Adipocyte (in vitro differentiated cells): Measurements from ENCODE around the gene BLMH.

Experiments
- DNase-seq: peaks from one replicate; pipeline ENCODE4 v3.0.0-alpha.2; 2015; ENCODE audit warnings: low read depth
- H3K27me3 ChIP-seq: replicated peaks from 2 replicates; pipeline ENCODE4 v1.7.0; 2013; ENCODE audit warnings: mild to moderate bottlenecking, low read length, moderate library complexity; ENCODE audit not compliant: control insufficient read depth, insufficient read depth
- H3K36me3 ChIP-seq: 2 replicates; pipeline ENCODE4 v1.7.0; 2013; ENCODE audit warnings: low read length, mild to moderate bottlenecking, moderate library complexity; ENCODE audit not compliant: control insufficient read depth, insufficient read depth, severe bottlenecking
- H3K4me1 ChIP-seq: 2 replicates; pipeline ENCODE4 v1.7.0; 2013; ENCODE audit warnings: mild to moderate bottlenecking, low read length, moderate library complexity; ENCODE audit not compliant: control insufficient read depth, insufficient read depth
- H3K4me3 ChIP-seq: 2 replicates; pipeline ENCODE4 v1.7.0; 2013; ENCODE audit warnings: mild to moderate bottlenecking, low read length, moderate library complexity
- H3K9ac ChIP-seq: 2 replicates; pipeline ENCODE4 v1.7.0; 2013; ENCODE audit warnings: mild to moderate bottlenecking, low read length, moderate library complexity
- H3K9me3 ChIP-seq: 2 replicates; pipeline ENCODE4 v1.7.0; 2013; ENCODE audit warnings: mild to moderate bottlenecking, low read length, moderate library complexity; ENCODE audit not compliant: control insufficient read depth

BLMH gene

DNA sequence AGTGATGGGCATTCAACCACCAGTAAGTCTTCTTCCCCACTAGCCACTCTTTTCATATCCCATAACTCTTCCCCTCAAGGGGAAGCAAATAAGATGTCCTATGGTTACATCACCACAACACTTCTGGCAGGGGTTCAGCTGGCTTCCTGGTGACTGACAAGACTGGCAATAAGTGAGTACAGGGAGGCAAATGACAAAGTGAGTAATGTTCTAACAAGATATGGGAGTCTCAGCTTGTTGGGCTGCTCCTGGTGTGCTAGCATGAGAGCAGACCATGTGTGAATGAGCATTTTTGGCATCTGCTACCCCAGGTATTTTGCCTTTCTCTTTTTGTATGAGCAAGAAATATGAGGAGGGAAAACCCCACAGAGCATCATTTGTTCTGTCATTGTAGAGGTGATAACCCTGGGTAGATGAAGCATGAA, 32.2 kb upstream of the BLMH start:
- H3K9ac ChIP-seq: no peak overlapping the region
- no peaks in the 10 kb centered on the region for H3K27me3 ChIP-seq
- H3K4me3 ChIP-seq: no peak overlapping the region
- H3K4me1 ChIP-seq: no peaks in the 10 kb centered on the region
- DNase-seq: peak; percentile 22
- no peaks in the 10 kb centered on the region for H3K9me3 ChIP-seq
- no peaks in the 10 kb centered on the region for H3K36me3 ChIP-seq

DNA sequence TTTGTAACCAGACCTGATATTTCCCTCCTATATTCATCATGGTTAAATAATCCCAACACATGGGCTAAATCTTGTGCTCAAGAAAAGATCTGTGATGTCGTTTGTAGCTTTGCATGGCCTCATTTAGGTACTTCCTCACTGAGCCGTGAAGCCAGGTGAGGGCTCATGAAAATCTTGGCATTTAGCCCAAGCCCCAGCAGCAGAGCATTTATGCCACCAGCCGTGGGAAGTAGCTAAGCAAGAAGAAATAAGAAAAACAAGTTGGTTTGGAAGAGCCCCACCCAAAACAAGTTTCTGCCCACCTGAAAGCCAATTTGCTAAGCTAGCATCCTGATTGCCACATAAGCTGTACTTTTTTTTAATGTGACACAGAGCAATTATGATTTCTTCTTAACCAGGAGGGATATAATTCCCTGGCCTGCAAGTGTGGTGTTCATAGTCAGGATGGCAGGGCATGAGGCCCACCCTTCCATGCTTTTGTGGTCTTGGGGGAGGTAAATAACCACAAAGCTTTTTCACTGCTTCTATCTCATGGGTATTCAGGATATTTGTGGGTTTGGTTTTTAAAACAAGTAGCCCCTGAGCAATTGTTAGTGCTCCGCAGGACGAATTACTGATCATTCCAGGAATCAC, 31.6 kb upstream of the BLMH start:
- no peaks in the 10 kb centered on the region for H3K27me3 ChIP-seq
- no peak overlapping the region for H3K4me3 ChIP-seq
- no peaks in the 10 kb centered on the region for H3K9me3 ChIP-seq
- DNase-seq: no peak
- H3K4me1 ChIP-seq: no peaks in the 10 kb centered on the region
- H3K9ac ChIP-seq: no peak overlapping the region
- no peaks in the 10 kb centered on the region for H3K36me3 ChIP-seq

DNA sequence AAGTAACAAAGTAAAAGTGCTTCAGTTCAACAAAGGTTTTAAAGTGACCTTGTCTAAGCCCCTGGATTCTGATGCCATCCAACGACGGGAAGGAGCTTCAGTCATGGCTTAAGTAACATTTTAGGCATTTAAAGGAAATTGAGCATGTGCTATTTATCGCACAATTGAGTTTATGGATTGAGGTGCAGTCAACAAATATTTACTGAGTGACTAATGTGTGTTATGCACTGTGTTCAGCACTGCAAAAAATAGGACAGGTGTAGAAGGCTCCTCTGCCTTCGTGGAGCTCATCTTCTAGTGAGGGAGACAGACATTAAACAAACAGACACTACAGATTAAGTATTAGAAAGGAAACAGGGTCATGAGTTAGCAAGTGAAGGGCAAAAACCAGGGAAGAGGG, 29.6 kb upstream of the BLMH start:
- no peak overlapping the region for H3K4me3 ChIP-seq
- no peaks in the 10 kb centered on the region for H3K4me1 ChIP-seq
- H3K9me3 ChIP-seq: no peaks in the 10 kb centered on the region
- no peak overlapping the region for H3K9ac ChIP-seq
- H3K27me3 ChIP-seq: no peaks in the 10 kb centered on the region
- no peak for DNase-seq
- no peaks in the 10 kb centered on the region for H3K36me3 ChIP-seq

DNA sequence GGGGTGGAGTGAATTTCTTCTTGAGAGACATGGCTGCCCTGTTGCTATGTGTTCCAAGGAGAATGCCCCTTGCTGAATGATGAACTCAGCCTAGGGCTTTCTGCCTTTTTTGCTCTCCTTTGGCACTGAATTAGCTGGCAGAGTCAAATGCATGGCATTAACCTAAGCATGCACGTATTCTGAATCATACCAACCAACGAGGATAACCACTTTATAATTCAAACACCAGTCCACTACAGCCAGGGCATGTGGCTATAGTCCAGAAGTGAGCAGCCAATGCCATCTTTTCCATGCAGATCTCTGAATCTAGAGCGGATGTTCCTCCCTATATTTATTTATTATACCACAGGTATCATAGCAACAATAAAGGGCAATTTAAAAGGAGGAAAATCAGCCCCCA, 26.4 kb upstream of the BLMH start:
- H3K4me3 ChIP-seq: no peak overlapping the region
- no peaks in the 10 kb centered on the region for H3K4me1 ChIP-seq
- H3K9ac ChIP-seq: no peak overlapping the region
- H3K27me3 ChIP-seq: no peaks in the 10 kb centered on the region
- no peaks in the 10 kb centered on the region for H3K36me3 ChIP-seq
- H3K9me3 ChIP-seq: no peaks in the 10 kb centered on the region
- DNase-seq: no peak

DNA sequence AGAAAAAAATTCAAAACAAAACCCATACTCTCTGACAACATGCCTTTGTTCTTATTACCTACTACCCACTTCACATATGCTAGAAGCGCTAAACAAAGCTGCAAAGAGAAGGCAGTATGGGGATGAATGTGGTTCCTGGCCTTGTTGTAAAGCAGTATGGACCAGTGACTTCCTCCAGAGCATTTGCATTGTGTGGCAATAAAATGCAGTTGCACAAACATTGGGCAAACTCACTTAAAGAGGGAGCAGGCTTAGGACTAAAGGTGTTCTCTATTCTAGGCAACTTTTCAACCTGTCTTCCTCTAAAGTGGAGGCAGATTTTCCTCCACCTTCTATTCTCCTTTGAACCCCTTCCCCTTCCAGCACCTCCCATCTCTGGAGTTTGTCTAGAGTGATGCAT, 25.0 kb upstream of the BLMH start:
- DNase-seq: no peak
- peaks cover 6% of the 10 kb centered on the region for H3K4me1 ChIP-seq
- H3K9ac ChIP-seq: no peak overlapping the region
- no peaks in the 10 kb centered on the region for H3K36me3 ChIP-seq
- no peaks in the 10 kb centered on the region for H3K27me3 ChIP-seq
- no peaks in the 10 kb centered on the region for H3K9me3 ChIP-seq
- H3K4me3 ChIP-seq: no peak overlapping the region

GRCh38 chr17:30315106-30315505, 23.4 kb upstream of the BLMH start:
- no peaks in the 10 kb centered on the region for H3K27me3 ChIP-seq
- H3K36me3 ChIP-seq: no peaks in the 10 kb centered on the region
- H3K4me1 ChIP-seq: peaks cover 7% of the 10 kb centered on the region
- no peaks in the 10 kb centered on the region for H3K9me3 ChIP-seq
- H3K9ac ChIP-seq: no peak overlapping the region
- no peak for DNase-seq
- no peak overlapping the region for H3K4me3 ChIP-seq

DNA sequence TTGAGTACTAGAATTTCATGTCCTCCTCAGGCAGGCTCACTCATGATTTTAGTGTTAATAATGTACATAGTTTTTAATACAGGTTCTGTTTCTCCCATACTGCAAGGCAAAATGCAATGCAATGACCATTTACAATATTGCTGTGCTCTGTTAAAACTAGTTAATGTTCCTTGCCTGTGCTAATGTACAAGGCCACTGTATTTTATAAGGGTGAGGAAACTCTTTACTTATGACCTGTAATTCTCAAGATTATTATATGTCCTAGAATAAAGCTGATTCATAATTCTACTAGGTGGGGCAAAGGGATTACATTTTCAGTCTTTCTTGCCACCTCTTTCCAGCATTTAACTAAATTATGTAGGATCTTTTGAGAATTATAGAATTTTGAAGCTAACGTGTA, 22.7 kb upstream of the BLMH start:
- Histone ChIP-seq H3K36me3 (no peaks in the 10 kb centered on the region), H3K4me1 (peaks cover 7% of the 10 kb centered on the region), H3K9me3 (no peaks in the 10 kb centered on the region), H3K4me3 (no peak overlapping the region), H3K9ac (no peak overlapping the region), H3K27me3 (no peaks in the 10 kb centered on the region)
- no peak for DNase-seq

- no peak overlapping the region for H3K4me3 ChIP-seq
- peaks cover 7% of the 10 kb centered on the region for H3K4me1 ChIP-seq
- no peaks in the 10 kb centered on the region for H3K9me3 ChIP-seq
- no peaks in the 10 kb centered on the region for H3K36me3 ChIP-seq
- no peak for DNase-seq
- H3K9ac ChIP-seq: no peak overlapping the region
- H3K27me3 ChIP-seq: no peaks in the 10 kb centered on the region
These were observed 20.5 kb upstream of the BLMH start for GRCh38 chr17:30312226-30312625.

DNA sequence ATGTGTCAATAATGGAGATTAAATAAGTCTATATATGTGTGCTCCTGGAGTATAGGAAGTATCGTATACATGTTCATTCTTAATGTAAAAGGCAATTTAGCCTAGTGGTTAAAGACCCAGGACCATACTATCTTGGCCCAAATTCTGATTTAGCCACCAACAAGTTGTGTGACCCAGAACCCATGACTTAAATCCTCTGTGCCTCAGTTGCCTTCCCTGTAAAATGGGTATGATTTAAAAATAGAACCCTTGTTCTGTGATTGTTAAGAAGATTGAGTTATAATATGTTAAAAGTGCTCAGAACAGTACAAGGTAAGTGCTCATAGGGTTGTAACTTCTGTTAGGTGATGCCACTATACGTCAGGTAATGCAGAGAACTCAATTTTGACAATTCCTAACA, 18.8 kb upstream of the BLMH start:
- Histone ChIP-seq H3K4me3 (no peak overlapping the region), H3K36me3 (no peaks in the 10 kb centered on the region), H3K27me3 (no peaks in the 10 kb centered on the region), H3K9ac (no peak overlapping the region), H3K4me1 (peaks cover 7% of the 10 kb centered on the region), H3K9me3 (no peaks in the 10 kb centered on the region)
- no peak for DNase-seq

DNA sequence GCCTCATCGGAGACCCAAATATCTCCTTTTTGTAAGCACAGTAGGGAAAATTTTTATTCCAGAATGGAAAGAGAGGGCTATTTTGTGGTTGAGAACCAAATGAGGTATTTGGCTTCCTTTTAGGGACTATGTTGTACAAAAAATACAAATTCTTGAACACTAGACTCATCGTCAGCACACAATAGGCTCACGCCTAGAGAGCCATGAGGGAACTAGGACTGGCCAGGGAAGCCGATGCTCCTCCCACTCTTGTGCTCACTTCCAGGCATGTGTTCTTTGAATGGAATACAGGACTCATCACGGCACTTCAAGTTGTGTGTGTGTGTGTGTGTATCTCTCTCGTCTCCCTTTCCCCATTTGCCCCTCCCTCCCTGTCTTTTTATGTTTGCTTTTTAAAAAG, 17.8 kb upstream of the BLMH start:
- no peak for DNase-seq
- H3K4me1 ChIP-seq: peaks cover 7% of the 10 kb centered on the region

DNA sequence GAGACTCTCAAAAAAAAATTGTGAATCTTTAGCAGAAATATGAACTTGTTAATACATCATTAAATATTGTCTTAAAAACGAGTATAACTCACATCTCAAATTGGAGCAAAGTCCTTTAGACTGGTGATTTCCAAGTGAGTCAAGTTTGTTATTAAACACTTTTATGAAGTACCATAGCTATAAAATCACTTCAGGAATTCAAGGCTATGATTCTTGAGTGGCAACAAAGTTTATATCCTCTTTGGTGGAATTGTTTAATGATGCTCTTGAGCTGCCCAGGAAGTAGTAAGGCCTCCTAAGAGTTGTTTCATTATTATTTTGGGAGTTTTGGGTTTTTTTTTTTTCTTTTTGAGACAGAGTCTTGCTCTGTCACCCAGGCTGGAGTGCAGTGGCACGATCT, 16.7 kb upstream of the BLMH start:
- Histone ChIP-seq H3K9ac (no peak overlapping the region), H3K27me3 (no peaks in the 10 kb centered on the region), H3K4me3 (no peak overlapping the region), H3K36me3 (no peaks in the 10 kb centered on the region), H3K9me3 (no peaks in the 10 kb centered on the region), H3K4me1 (peaks cover 7% of the 10 kb centered on the region)
- DNase-seq: no peak

More for the DNA sequence above, 17.8 kb upstream of the BLMH start:
- no peaks in the 10 kb centered on the region for H3K27me3 ChIP-seq
- no peak overlapping the region for H3K9ac ChIP-seq
- no peak overlapping the region for H3K4me3 ChIP-seq
- no peaks in the 10 kb centered on the region for H3K9me3 ChIP-seq
- no peaks in the 10 kb centered on the region for H3K36me3 ChIP-seq

DNA sequence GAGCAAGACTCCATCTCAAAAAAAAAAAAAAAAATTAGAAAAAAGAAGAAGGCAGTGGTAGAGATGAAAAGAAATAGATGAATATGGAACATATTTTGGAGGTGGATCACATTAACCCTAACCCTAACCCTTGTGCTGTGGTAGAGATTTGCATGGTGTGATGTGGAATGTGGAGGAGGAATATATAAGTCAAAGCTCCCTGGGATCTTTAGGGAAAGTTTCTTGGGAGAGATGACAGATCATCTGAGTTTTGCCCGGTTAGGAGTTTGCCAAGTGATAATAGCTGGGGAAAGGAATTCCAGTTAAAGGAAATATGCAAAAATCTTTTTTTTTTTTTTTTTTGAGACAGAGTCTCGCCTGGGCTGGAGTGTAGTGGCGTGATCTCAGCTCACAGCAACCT, 13.0 kb upstream of the BLMH start:
- no peaks in the 10 kb centered on the region for H3K27me3 ChIP-seq
- no peaks in the 10 kb centered on the region for H3K36me3 ChIP-seq
- H3K9me3 ChIP-seq: no peaks in the 10 kb centered on the region
- H3K9ac ChIP-seq: no peak overlapping the region
- no peak for DNase-seq
- H3K4me1 ChIP-seq: no peaks in the 10 kb centered on the region
- no peak overlapping the region for H3K4me3 ChIP-seq
